Spleen (tissue), 11 donors: ENCODE results near the gene THUMPD3. TPM values are rescaled to one million over a fixed set of nuclear protein-coding genes. Genes with fewer than 3 reads are reported as not detected.

Experiments
- DNase-seq: peaks from one replicate; pipeline ENCODE4 v3.0.0-alpha.2; 2020
- H3K27ac ChIP-seq, 8 donors: fragments of 200-600 bp; sonication (generic) in 7 of 8; 1 replicate in 4 of 8; 2 replicates in 4 of 8; pipeline versions ENCODE4 v1.5.0 to v1.8.0; 2016 to 2021; ENCODE audit warnings: inconsistent platforms in 4 of 8, mild to moderate bottlenecking in 4 of 8, moderate library complexity in 1 of 8
- H3K27me3 ChIP-seq, 7 donors: fragments of 200-600 bp; sonication (generic) in 6 of 7; replicated peaks in 1 of 7; 1 replicate in 4 of 7; 2 replicates in 3 of 7; pipeline versions ENCODE4 v1.5.0 to v1.8.0; 2016 to 2021; ENCODE audit warnings: inconsistent platforms in 3 of 7, mild to moderate bottlenecking in 1 of 7
- H3K36me3 ChIP-seq, 6 donors: fragments of 200-600 bp; sonication (generic) in 5 of 6; 1 replicate in 4 of 6; 2 replicates in 2 of 6; pipeline versions ENCODE4 v1.5.0 to v1.8.0; 2016 to 2021; ENCODE audit warnings: inconsistent platforms in 2 of 6
- H3K4me1 ChIP-seq, 6 donors: fragments of 200-600 bp; sonication (generic) in 5 of 6; 1 replicate in 3 of 6; 2 replicates in 3 of 6; pipeline versions ENCODE4 v1.5.0 to v1.8.0; 2016 to 2021; ENCODE audit warnings: inconsistent platforms in 3 of 6
- H3K4me3 ChIP-seq, 8 donors: fragments of 200-600 bp; sonication (generic) in 7 of 8; 1 replicate in 4 of 8; 2 replicates in 4 of 8; pipeline versions ENCODE4 v1.5.0 to v1.8.0; 2016 to 2021; ENCODE audit warnings: inconsistent platforms in 4 of 8, mild to moderate bottlenecking in 4 of 8, moderate library complexity in 2 of 8
- H3K9me3 ChIP-seq, 8 donors: fragments of 200-600 bp; sonication (generic) in 7 of 8; 1 replicate in 4 of 8; 2 replicates in 4 of 8; pipeline versions ENCODE4 v1.5.0 to v1.8.0; 2016 to 2021; ENCODE audit warnings: inconsistent platforms in 4 of 8
- POLR2A ChIP-seq, 3 donors: fragments of 450-650 bp; IDR thresholded peaks; one replicate each; pipeline ENCODE4 v1.5.1; 2017; ENCODE audit warnings: antibody characterized with exemption in 3 of 3, mild to moderate bottlenecking in 1 of 3
- POLR2AphosphoS5 ChIP-seq, 3 donors: sonication (generic); formaldehyde crosslinking; IDR thresholded peaks; one replicate each; pipeline ENCODE4 v1.5.1; 2017; ENCODE audit warnings: antibody characterized with exemption in 3 of 3
- WGBS, 5 donors: extraction: QIAGEN DNeasy Blood & Tissue Kit in 3 of 5; methylation state at CpG; one replicate each; pipeline versions ENCODE4 v1.1.5 to v1.1.7; 2013 to 2018; 5-methylcytosine and 5-hydroxymethylcytosine counted together
- intact Hi-C: fragments of 100-400 bp; cut with DNase I; formaldehyde crosslinking; loops from one replicate; pipeline ENCODE4 v1.15.0; 2023; ENCODE audit warnings: low total_unique reads
- polyA plus RNA-seq, 3 donors: library from polyadenylated mRNA; stranded (reverse); fragments of 200-250 nt; gene quantifications; one replicate each; pipeline ENCODE4 v1.2.1, GENCODE V29; 2013
- total RNA-seq, 7 donors: library from RNA; depleted of rRNA in 3 of 7; stranded (reverse); fragments of >200 nt in 3 of 7; fragmentation: NEBNext Ultra II Directional in 4 of 7; extraction: Animal tissue kit (Norgen Biotek cat#: 25700) in 4 of 7; gene quantifications; one replicate each; pipeline versions ENCODE4 v1.1.0 to v1.2.1, GENCODE V29; 2016 to 2021
- TF ChIP-seq, protein P1 (sequence below), 11 experiments: fragments of 200-600 bp in 7 of 11; fragments of 450-650 bp in 4 of 11; sonication (generic) in 4 of 11; IDR thresholded peaks in 8 of 11; conservative IDR thresholded peaks in 3 of 11; 1 replicate in 7 of 11; 2 replicates in 4 of 11; pipeline versions ENCODE4 v1.4.0 to v1.8.0; 2016 to 2021; ENCODE audit warnings: antibody characterized with exemption in 11 of 11, inconsistent platforms in 4 of 11, mild to moderate bottlenecking in 1 of 11
- donor health status: healthy with polysubstance abuse.
- donor health status: DM: no; HTN: no; CAD: no; lungs with moderate emphysema.
- donor health status: DM: no; HTN: no; CAD: no.
- donor health status: Bipolar disorder and iron deficiency.
- donor health status: healthy.
- donor health status: DM: no; HTN: no; CAD: no.
- donor health status: DM: yes; HTN: yes; CAD: no.

The THUMPD3 gene
- total and polyA plus RNA-seq, 10 donors, result 16.3 to 36.8 (median 23.8) TPM

DNA sequence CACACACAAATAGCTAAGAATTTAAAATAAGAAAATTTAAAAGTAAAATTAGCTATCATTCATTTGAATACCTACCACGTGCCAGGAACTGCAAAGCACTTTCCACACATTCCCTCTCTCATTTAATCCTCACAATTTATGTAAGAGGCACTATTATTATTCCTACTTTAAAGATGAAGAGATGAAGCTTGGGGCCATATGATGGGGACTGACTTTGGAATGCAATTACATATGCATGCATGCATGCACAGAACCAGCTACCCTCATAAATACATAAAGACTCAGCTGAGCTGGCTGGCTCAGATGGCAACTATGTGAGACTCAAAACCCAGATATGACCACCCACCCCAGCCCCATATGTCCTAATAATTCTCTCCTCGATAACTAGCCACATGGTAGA, 31.7 kb upstream of the THUMPD3 start:
- DNase-seq, result no peak
- Histone ChIP-seq H3K9me3 (peaks cover 0 to 8% (median 2%) of the 10 kb centered on the region in 8 donors), H3K4me3 (no peak overlapping the region), H3K27me3 (no peaks in the 10 kb centered on the region), H3K36me3 (no peaks in the 10 kb centered on the region), H3K4me1 (no peaks in the 10 kb centered on the region), H3K27ac (no peak overlapping the region)
- TF ChIP-seq POLR2A (IDR thresholded peaks at IDR 0.05) (no peak), POLR2AphosphoS5 (IDR thresholded peaks at IDR 0.05) (no peak)
- TF ChIP-seq, protein P1, sequence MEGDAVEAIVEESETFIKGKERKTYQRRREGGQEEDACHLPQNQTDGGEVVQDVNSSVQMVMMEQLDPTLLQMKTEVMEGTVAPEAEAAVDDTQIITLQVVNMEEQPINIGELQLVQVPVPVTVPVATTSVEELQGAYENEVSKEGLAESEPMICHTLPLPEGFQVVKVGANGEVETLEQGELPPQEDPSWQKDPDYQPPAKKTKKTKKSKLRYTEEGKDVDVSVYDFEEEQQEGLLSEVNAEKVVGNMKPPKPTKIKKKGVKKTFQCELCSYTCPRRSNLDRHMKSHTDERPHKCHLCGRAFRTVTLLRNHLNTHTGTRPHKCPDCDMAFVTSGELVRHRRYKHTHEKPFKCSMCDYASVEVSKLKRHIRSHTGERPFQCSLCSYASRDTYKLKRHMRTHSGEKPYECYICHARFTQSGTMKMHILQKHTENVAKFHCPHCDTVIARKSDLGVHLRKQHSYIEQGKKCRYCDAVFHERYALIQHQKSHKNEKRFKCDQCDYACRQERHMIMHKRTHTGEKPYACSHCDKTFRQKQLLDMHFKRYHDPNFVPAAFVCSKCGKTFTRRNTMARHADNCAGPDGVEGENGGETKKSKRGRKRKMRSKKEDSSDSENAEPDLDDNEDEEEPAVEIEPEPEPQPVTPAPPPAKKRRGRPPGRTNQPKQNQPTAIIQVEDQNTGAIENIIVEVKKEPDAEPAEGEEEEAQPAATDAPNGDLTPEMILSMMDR (IDR thresholded peaks at IDR 0.05 in 8 of 11, conservative IDR thresholded peaks at IDR 0.05 in 3 of 11), result no peak
- WGBS, 5 donors, result 60 to 71% (median 70%) methylated on average over 2 of the region's 2 CpGs
- intact Hi-C loops, result no loop called here

DNA sequence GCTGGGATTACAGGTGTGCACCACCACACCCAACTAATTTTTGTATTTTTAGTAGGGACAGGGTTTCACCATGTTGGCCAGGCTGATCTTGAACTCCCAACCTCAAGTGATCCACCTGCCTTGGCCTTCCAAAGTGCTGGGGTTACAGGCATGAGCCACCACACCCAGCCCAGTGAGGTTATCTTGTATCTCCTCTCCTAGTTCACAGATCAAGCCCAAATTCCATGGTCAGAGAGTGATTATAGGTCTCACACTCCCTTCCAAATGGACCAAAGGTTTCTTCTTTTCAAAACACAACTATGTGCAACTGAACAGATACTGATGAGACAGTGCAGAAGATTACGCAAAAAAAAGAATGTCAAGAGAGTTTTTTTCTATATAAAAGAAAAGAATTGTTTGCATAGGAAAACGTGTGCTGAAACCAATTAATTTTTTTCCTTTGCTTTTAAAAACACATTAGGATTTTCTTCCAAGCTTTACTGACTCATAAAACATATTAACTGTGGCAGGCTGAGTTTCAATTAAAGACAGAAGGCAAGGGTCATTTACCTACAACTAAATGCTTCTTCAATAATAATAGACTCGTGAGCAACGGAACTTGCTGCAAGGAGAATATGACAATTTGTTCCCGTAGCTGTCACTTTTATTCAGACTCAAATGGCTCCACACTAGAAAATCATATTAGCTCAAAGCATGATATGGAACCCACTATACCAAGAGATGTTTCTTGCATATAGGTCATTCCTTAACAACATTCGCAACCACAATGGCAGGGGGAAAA, 30.4 kb upstream of the THUMPD3 start:
- H3K4me3 ChIP-seq, result no peak overlapping the region
- peaks cover 0 to 7% (median 1%) of the 10 kb centered on the region in 8 donors for H3K9me3 ChIP-seq
- H3K36me3 ChIP-seq, result no peaks in the 10 kb centered on the region
- TF ChIP-seq POLR2AphosphoS5 (IDR thresholded peaks at IDR 0.05), result no peak
- TF ChIP-seq POLR2A (IDR thresholded peaks at IDR 0.05), result no peak
- TF ChIP-seq, protein P1 (IDR thresholded peaks at IDR 0.05 in 8 of 11, conservative IDR thresholded peaks at IDR 0.05 in 3 of 11), result no peak
- WGBS, 5 donors, result 88 to 92% (median 91%) methylated on average over 6 of the region's 6 CpGs
- intact Hi-C loops, result no loop called here
- no peak overlapping the region for H3K27ac ChIP-seq
- no peaks in the 10 kb centered on the region for H3K27me3 ChIP-seq
- H3K4me1 ChIP-seq, result no peaks in the 10 kb centered on the region
- DNase-seq, result no peak

DNA sequence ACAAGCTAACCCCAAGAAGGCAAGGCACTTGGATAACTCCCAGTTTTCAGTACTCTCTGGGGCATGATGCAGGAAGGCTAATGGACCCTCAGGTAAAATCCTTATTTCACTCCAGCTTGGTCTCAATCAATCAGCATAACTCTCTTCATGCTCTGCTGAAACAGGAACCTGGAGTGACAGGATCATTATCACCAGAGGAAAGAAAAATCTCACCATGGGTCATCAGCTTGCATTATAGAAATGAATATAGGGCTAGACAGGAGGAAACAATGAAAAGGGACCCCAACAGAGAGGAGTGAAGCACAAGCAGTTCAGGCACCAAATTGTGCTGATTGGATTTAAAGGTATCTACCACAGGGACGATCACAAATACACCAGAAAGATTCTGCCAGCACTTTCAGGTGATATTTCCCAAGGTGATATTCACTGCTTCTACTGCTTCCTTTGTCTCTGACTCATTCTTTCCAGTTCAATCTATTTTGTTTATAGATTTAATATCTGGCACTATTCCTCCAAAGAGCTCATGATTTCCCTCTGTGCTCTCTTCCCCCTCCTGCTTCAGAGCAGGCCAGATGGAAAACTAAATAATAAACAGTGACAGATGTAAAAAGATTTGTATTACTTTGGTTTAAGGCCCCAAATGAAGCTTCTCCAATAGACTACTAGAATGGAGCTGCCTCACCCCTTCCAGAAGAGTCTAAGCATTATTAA, 22.9 kb upstream of the THUMPD3 start:
- H3K36me3 ChIP-seq, result no peaks in the 10 kb centered on the region
- intact Hi-C loops, result no loop called here
- DNase-seq, result no peak
- H3K9me3 ChIP-seq, result no peaks in the 10 kb centered on the region
- no peaks in the 10 kb centered on the region for H3K27me3 ChIP-seq
- WGBS, 5 donors, result 54 to 90% (median 79%) methylated on average over 1 of the region's 1 CpG
- no peak overlapping the region for H3K4me3 ChIP-seq
- H3K4me1 ChIP-seq, result no peaks in the 10 kb centered on the region
- no peak overlapping the region for H3K27ac ChIP-seq
- TF ChIP-seq, protein P1 (IDR thresholded peaks at IDR 0.05 in 8 of 11, conservative IDR thresholded peaks at IDR 0.05 in 3 of 11), result no peak
- TF ChIP-seq POLR2AphosphoS5 (IDR thresholded peaks at IDR 0.05) (no peak), POLR2A (IDR thresholded peaks at IDR 0.05) (no peak)

DNA sequence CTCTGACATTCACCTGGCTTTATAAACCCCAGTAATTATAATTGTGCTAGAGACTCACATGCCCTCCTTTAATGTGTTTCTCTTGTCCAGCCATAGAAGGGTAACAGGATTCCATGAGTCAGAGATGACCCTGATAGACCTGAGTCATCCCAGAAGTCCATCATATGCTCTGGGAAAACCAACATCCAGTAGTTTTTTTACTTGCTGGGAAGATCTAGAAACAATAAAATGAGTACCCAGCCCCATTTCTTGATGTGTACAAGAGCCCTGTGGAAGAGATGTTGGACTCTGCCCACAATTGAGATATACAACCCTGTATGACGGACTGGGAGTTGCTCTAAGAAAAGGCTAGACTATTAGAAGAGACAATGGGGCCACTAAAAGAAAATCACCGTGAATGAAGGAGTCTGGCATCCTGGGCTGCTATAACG, 22.4 kb upstream of the THUMPD3 start:
- DNase-seq, result no peak
- H3K27ac ChIP-seq, result no peak overlapping the region
- TF ChIP-seq POLR2AphosphoS5 (IDR thresholded peaks at IDR 0.05) (no peak), POLR2A (IDR thresholded peaks at IDR 0.05) (no peak)
- TF ChIP-seq, protein P1 (IDR thresholded peaks at IDR 0.05 in 8 of 11, conservative IDR thresholded peaks at IDR 0.05 in 3 of 11), result no peak
- no peaks in the 10 kb centered on the region for H3K4me1 ChIP-seq
- WGBS, 5 donors, result 85 to 92% (median 87%) methylated on average over 3 of the region's 3 CpGs
- intact Hi-C loops, result no loop called here
- no peaks in the 10 kb centered on the region for H3K27me3 ChIP-seq
- no peaks in the 10 kb centered on the region for H3K9me3 ChIP-seq
- no peak overlapping the region for H3K4me3 ChIP-seq
- no peaks in the 10 kb centered on the region for H3K36me3 ChIP-seq
